Spleen (tissue), 11 donors: ENCODE data around the gene ATF4. TPM values are rescaled to one million over a fixed set of nuclear protein-coding genes. Genes with fewer than 3 reads are reported as not detected.

Experiments
- DNase-seq: peaks from one replicate; pipeline ENCODE4 v3.0.0-alpha.2; 2020
- H3K27ac ChIP-seq, 8 donors: fragments of 200-600 bp; sonication (generic) in 7 of 8; 1 replicate in 4 of 8; 2 replicates in 4 of 8; pipeline versions ENCODE4 v1.5.0 to v1.8.0; 2016 to 2021; ENCODE audit warnings: inconsistent platforms in 4 of 8, mild to moderate bottlenecking in 4 of 8, moderate library complexity in 1 of 8
- H3K27me3 ChIP-seq, 7 donors: fragments of 200-600 bp; sonication (generic) in 6 of 7; replicated peaks in 1 of 7; 1 replicate in 4 of 7; 2 replicates in 3 of 7; pipeline versions ENCODE4 v1.5.0 to v1.8.0; 2016 to 2021; ENCODE audit warnings: inconsistent platforms in 3 of 7, mild to moderate bottlenecking in 1 of 7
- H3K36me3 ChIP-seq, 6 donors: fragments of 200-600 bp; sonication (generic) in 5 of 6; 1 replicate in 4 of 6; 2 replicates in 2 of 6; pipeline versions ENCODE4 v1.5.0 to v1.8.0; 2016 to 2021; ENCODE audit warnings: inconsistent platforms in 2 of 6
- H3K4me1 ChIP-seq, 6 donors: fragments of 200-600 bp; sonication (generic) in 5 of 6; 1 replicate in 3 of 6; 2 replicates in 3 of 6; pipeline versions ENCODE4 v1.5.0 to v1.8.0; 2016 to 2021; ENCODE audit warnings: inconsistent platforms in 3 of 6
- H3K4me3 ChIP-seq, 8 donors: fragments of 200-600 bp; sonication (generic) in 7 of 8; 1 replicate in 4 of 8; 2 replicates in 4 of 8; pipeline versions ENCODE4 v1.5.0 to v1.8.0; 2016 to 2021; ENCODE audit warnings: inconsistent platforms in 4 of 8, mild to moderate bottlenecking in 4 of 8, moderate library complexity in 2 of 8
- H3K9me3 ChIP-seq, 8 donors: fragments of 200-600 bp; sonication (generic) in 7 of 8; 1 replicate in 4 of 8; 2 replicates in 4 of 8; pipeline versions ENCODE4 v1.5.0 to v1.8.0; 2016 to 2021; ENCODE audit warnings: inconsistent platforms in 4 of 8
- CTCF ChIP-seq, 11 experiments: fragments of 200-600 bp in 7 of 11; fragments of 450-650 bp in 4 of 11; sonication (generic) in 4 of 11; IDR thresholded peaks in 8 of 11; conservative IDR thresholded peaks in 3 of 11; 1 replicate in 7 of 11; 2 replicates in 4 of 11; pipeline versions ENCODE4 v1.4.0 to v1.8.0; 2016 to 2021; ENCODE audit warnings: antibody characterized with exemption in 11 of 11, inconsistent platforms in 4 of 11, mild to moderate bottlenecking in 1 of 11
- POLR2A ChIP-seq, 3 donors: fragments of 450-650 bp; IDR thresholded peaks; one replicate each; pipeline ENCODE4 v1.5.1; 2017; ENCODE audit warnings: antibody characterized with exemption in 3 of 3, mild to moderate bottlenecking in 1 of 3
- POLR2AphosphoS5 ChIP-seq, 3 donors: sonication (generic); formaldehyde crosslinking; IDR thresholded peaks; one replicate each; pipeline ENCODE4 v1.5.1; 2017; ENCODE audit warnings: antibody characterized with exemption in 3 of 3
- WGBS, 5 donors: extraction: QIAGEN DNeasy Blood & Tissue Kit in 3 of 5; methylation state at CpG; one replicate each; pipeline versions ENCODE4 v1.1.5 to v1.1.7; 2013 to 2018; 5-methylcytosine and 5-hydroxymethylcytosine counted together
- intact Hi-C: fragments of 100-400 bp; cut with DNase I; formaldehyde crosslinking; loops from one replicate; pipeline ENCODE4 v1.15.0; 2023; ENCODE audit warnings: low total_unique reads
- polyA plus RNA-seq, 3 donors: library from polyadenylated mRNA; stranded (reverse); fragments of 200-250 nt; gene quantifications; one replicate each; pipeline ENCODE4 v1.2.1, GENCODE V29; 2013
- total RNA-seq, 7 donors: library from RNA; depleted of rRNA in 3 of 7; stranded (reverse); fragments of >200 nt in 3 of 7; fragmentation: NEBNext Ultra II Directional in 4 of 7; extraction: Animal tissue kit (Norgen Biotek cat#: 25700) in 4 of 7; gene quantifications; one replicate each; pipeline versions ENCODE4 v1.1.0 to v1.2.1, GENCODE V29; 2016 to 2021
- donor health status: healthy with polysubstance abuse.
- donor health status: DM: no; HTN: no; CAD: no; lungs with moderate emphysema.
- donor health status: DM: no; HTN: no; CAD: no.
- donor health status: Bipolar disorder and iron deficiency.
- donor health status: healthy.
- donor health status: DM: no; HTN: no; CAD: no.
- donor health status: DM: yes; HTN: yes; CAD: no.

ATF4 gene
- total and polyA plus RNA-seq, 10 donors = 190 to 414 (median 274) TPM

GRCh38 chr22:39481054-39481453 lies 39.3 kb upstream of the ATF4 start:
- no peak for TF ChIP-seq POLR2AphosphoS5 (IDR thresholded peaks at IDR 0.05)
- no peak for TF ChIP-seq POLR2A (IDR thresholded peaks at IDR 0.05)
- TF ChIP-seq CTCF (IDR thresholded peaks at IDR 0.05 in 8 of 11, conservative IDR thresholded peaks at IDR 0.05 in 3 of 11) = no peak
- Histone ChIP-seq H3K4me1 (no peaks in the 10 kb centered on the region), H3K27me3 (no peaks in the 10 kb centered on the region), H3K27ac (no peak overlapping the region), H3K9me3 (no peaks in the 10 kb centered on the region), H3K36me3 (peaks cover 0 to 9% (median 0%) of the 10 kb centered on the region in 6 donors), H3K4me3 (no peak overlapping the region)
- intact Hi-C loops = no loop called here
- no peak for DNase-seq
- WGBS, 5 donors = 93 to 97% (median 94%) methylated on average over 16 of the region's 16 CpGs

DNA sequence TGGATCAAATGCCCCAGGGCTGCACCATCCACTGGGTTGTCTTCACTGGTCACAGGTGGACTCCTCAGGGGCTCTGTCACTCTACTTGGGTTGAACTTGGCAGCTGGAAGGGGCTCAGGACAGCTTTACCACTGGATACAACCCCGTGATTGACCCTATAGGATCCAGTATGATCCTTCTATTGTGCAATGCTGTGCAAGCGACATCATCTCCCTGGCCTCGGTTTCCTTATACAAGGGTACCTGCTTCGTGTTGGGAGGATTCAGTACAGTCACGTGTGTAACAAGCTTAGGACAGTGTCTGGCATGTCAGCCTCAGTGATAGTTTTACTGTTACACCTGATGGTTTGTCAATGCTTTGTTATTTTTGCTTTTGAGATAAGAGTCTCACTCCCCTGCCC lies 38.8 kb upstream of the ATF4 start:
- Histone ChIP-seq H3K36me3 (peaks cover 0 to 9% (median 0%) of the 10 kb centered on the region in 6 donors), H3K4me1 (no peaks in the 10 kb centered on the region), H3K4me3 (no peak overlapping the region), H3K27me3 (no peaks in the 10 kb centered on the region), H3K9me3 (no peaks in the 10 kb centered on the region), H3K27ac (no peak overlapping the region)
- DNase-seq = no peak
- TF ChIP-seq POLR2A (IDR thresholded peaks at IDR 0.05) (no peak), POLR2AphosphoS5 (IDR thresholded peaks at IDR 0.05) (no peak), CTCF (IDR thresholded peaks at IDR 0.05 in 8 of 11, conservative IDR thresholded peaks at IDR 0.05 in 3 of 11) (no peak)
- WGBS, 5 donors = 88 to 92% (median 92%) methylated on average over 5 of the region's 5 CpGs
- intact Hi-C loops = no loop called here

DNA sequence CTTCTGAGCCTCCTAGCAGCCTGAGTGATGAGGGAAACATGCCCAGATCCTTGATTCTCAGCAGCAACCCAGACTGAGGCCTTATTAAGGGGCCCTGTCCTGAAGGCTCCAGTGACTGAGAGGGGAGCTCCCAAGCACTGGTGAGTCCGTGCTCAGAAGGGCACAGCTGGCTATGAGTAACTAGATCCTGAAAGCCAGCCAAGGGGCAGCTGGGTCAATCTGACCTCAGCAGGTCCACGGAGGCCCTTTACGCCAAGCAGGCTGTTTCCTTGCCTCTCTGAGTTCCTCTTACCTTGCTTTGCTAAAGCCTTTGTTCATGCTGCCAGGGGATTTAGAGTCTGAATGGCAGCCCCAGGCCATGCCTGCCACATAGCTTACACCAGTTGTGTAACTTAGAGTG lies 37.6 kb upstream of the ATF4 start:
- no peak overlapping the region for H3K4me3 ChIP-seq
- peaks cover 0 to 11% (median 2%) of the 10 kb centered on the region in 6 donors for H3K36me3 ChIP-seq
- no peaks in the 10 kb centered on the region for H3K27me3 ChIP-seq
- no peak overlapping the region for H3K27ac ChIP-seq
- intact Hi-C loops = no loop called here
- no peak for DNase-seq
- no peaks in the 10 kb centered on the region for H3K4me1 ChIP-seq
- TF ChIP-seq CTCF (IDR thresholded peaks at IDR 0.05 in 8 of 11, conservative IDR thresholded peaks at IDR 0.05 in 3 of 11) = no peak
- no peak for TF ChIP-seq POLR2A (IDR thresholded peaks at IDR 0.05)
- TF ChIP-seq POLR2AphosphoS5 (IDR thresholded peaks at IDR 0.05) = no peak
- WGBS, 5 donors = 74 to 84% (median 77%) methylated on average over 3 of the region's 3 CpGs
- no peaks in the 10 kb centered on the region for H3K9me3 ChIP-seq

- H3K4me1 ChIP-seq = peaks cover 6 to 16% (median 11%) of the 10 kb centered on the region in 6 donors
- TF ChIP-seq POLR2AphosphoS5 (IDR thresholded peaks at IDR 0.05) (no peak), CTCF (IDR thresholded peaks at IDR 0.05 in 8 of 11, conservative IDR thresholded peaks at IDR 0.05 in 3 of 11) (no peak), POLR2A (IDR thresholded peaks at IDR 0.05) (no peak)
- no peak for DNase-seq
- 88 to 96% (median 93%) methylated on average over 30 to 45 of the region's 45 CpGs for WGBS, 5 donors
- H3K9me3 ChIP-seq = no peaks in the 10 kb centered on the region
- H3K27me3 ChIP-seq = no peaks in the 10 kb centered on the region
- peaks cover 0 to 19% (median 4%) of the 10 kb centered on the region in 6 donors for H3K36me3 ChIP-seq
- no peak overlapping the region for H3K27ac ChIP-seq
- H3K4me3 ChIP-seq = no peak overlapping the region
- intact Hi-C loops = no loop called here
Observed at GRCh38 chr22:39486951-39487825, 33.2 kb upstream of the ATF4 start.
